PFSK-1 (cell line): ENCODE measurements around the gene NBL1.

Source experiments
- POLR2AphosphoS5 ChIP-seq: IDR thresholded peaks from 2 replicates; pipeline ENCODE4 v1.6.1; 2012; ENCODE audit warnings: low read depth, mild to moderate bottlenecking, control low read depth, low read length, moderate library complexity
- REST ChIP-seq, 2 experiments: IDR thresholded peaks; 2 replicates each; pipeline versions ENCODE4 v1.6.1 to v1.8.0; 2011 to 2012; ENCODE audit warnings: low read depth in 2 of 2, low read length in 2 of 2, control low read depth in 1 of 2, inconsistent platforms in 1 of 2, mild to moderate bottlenecking in 1 of 2, moderate library complexity in 1 of 2; ENCODE audit not compliant: insufficient read depth in 1 of 2
- SIN3A ChIP-seq: IDR thresholded peaks from 2 replicates; pipeline ENCODE4 v1.6.1; 2012; ENCODE audit warnings: mild to moderate bottlenecking, low read length, moderate library complexity, borderline replicate concordance; ENCODE audit not compliant: insufficient read depth
- TAF1 ChIP-seq: IDR thresholded peaks from 2 replicates; pipeline ENCODE4 v1.6.1; 2012; ENCODE audit warnings: low read length, control low read depth, borderline replicate concordance; ENCODE audit not compliant: insufficient read depth

- TF ChIP-seq REST (IDR thresholded peaks at IDR 0.05; ENCODE audit: insufficient read depth in 1 of 2, low read depth in 2 of 2, low read length in 2 of 2), result no peak
- TF ChIP-seq POLR2AphosphoS5, result no peak
- no peak for TF ChIP-seq SIN3A
- no peak for TF ChIP-seq TAF1
Measured at GRCh38 chr1:19656780-19657466, 12.8 kb downstream of the NBL1 start.
